Measurements from ENCODE around the gene KRT2.

KRT2 gene

GRCh38 chr12:52659395-52659794 lies 7.4 kb upstream of the KRT2 start:
- CTCF ChIA-PET = no interaction called here
- POLR2A ChIA-PET = no interaction called here
- no peak for TF ChIP-seq CTCF (IDR thresholded peaks at IDR 0.05; ENCODE audit: control extremely low read depth, extremely low read depth, low read depth, missing control alignments)
- DNase-seq (ENCODE audit: extremely low spot score) = no peak

- POLR2A ChIA-PET = no interaction called here
- CTCF ChIA-PET = interaction anchor here (1.5 kb wide), 1 partner anchor 17 kb away, joined by 4 read pairs; no protein-coding TSS in a partner anchor
- no peak for TF ChIP-seq CTCF (IDR thresholded peaks at IDR 0.05; ENCODE audit: control extremely low read depth, extremely low read depth, low read depth, missing control alignments)
- no peak for DNase-seq (ENCODE audit: extremely low spot score)
Measured at GRCh38 chr12:52658196-52658595, 6.2 kb upstream of the KRT2 start.

GRCh38 chr12:52657250-52657902 lies 5.4 kb upstream of the KRT2 start:
- DNase-seq (ENCODE audit: extremely low spot score) = no peak
- POLR2A ChIA-PET = no interaction called here
- TF ChIP-seq CTCF (IDR thresholded peaks at IDR 0.05; ENCODE audit: control extremely low read depth, extremely low read depth, low read depth, missing control alignments) = no peak
- CTCF ChIA-PET = interaction anchor here (1.5 kb wide), 1 partner anchor 18 kb away, joined by 4 read pairs; no protein-coding TSS in a partner anchor

- no peak for DNase-seq (ENCODE audit: extremely low spot score)
- ChIA-PET POLR2A (no interaction called here), CTCF (interaction anchor here (1.2 kb wide), 1 partner anchor 11 kb away, joined by 3 read pairs; no protein-coding TSS in a partner anchor)
- no peak for TF ChIP-seq CTCF (IDR thresholded peaks at IDR 0.05; ENCODE audit: control extremely low read depth, extremely low read depth, low read depth, missing control alignments)
Measured at GRCh38 chr12:52656616-52657015, 4.6 kb upstream of the KRT2 start.

GRCh38 chr12:52655720-52656124 lies 3.7 kb upstream of the KRT2 start:
- CTCF ChIA-PET = interaction anchor here (0.8 to 1.2 kb wide), 2 partner anchors 12 to 18 kb away, joined by 3 read pairs; no protein-coding TSS in a partner anchor
- DNase-seq (ENCODE audit: extremely low spot score) = no peak
- POLR2A ChIA-PET = no interaction called here
- no peak for TF ChIP-seq CTCF (IDR thresholded peaks at IDR 0.05; ENCODE audit: control extremely low read depth, extremely low read depth, low read depth, missing control alignments)

- TF ChIP-seq CTCF (IDR thresholded peaks at IDR 0.05; ENCODE audit: control extremely low read depth, extremely low read depth, low read depth, missing control alignments) = no peak
- CTCF ChIA-PET = interaction anchor here (0.8 to 1.2 kb wide), 2 partner anchors 12 to 18 kb away, joined by 3 read pairs; no protein-coding TSS in a partner anchor
- no peak for DNase-seq (ENCODE audit: extremely low spot score)
- POLR2A ChIA-PET = no interaction called here
Measured at GRCh38 chr12:52655251-52655650, 3.2 kb upstream of the KRT2 start.

Data from GM10248 (cell line).